Urinary bladder (tissue), 4 donors: Measurements from ENCODE around the gene KIF1B. TPM values are rescaled to one million over a fixed set of nuclear protein-coding genes. Genes with fewer than 3 reads are reported as not detected.
A peak's percentile ranks its signal among the peaks of the same experiment; 100 is the strongest.
"Not testable (repeated sequence)": the region's sequence is repeated elsewhere in the genome, so short reads cannot be mapped to it uniquely, and the experiment has no call there.

Source experiments
- DNase-seq: peaks from one replicate; pipeline ENCODE4 v3.0.0-alpha.2; 2015; ENCODE audit errors: extremely low spot score
- H3K27ac ChIP-seq: one replicate; pipeline ENCODE4 v1.5.1; 2013; ENCODE audit warnings: low read depth, mild to moderate bottlenecking, moderate library complexity
- H3K36me3 ChIP-seq: one replicate; pipeline ENCODE4 v1.6.1; 2013; ENCODE audit warnings: mild to moderate bottlenecking, moderate library complexity; ENCODE audit not compliant: insufficient read depth
- H3K4me1 ChIP-seq: one replicate; pipeline ENCODE4 v1.6.1; 2013; ENCODE audit warnings: mild to moderate bottlenecking, moderate library complexity; ENCODE audit not compliant: insufficient read depth
- H3K4me3 ChIP-seq: one replicate; pipeline ENCODE4 v1.5.1; 2013; ENCODE audit warnings: low read depth, low read length
- WGBS: extraction: QIAGEN DNeasy Blood & Tissue Kit; methylation state at CpG from one replicate; pipeline ENCODE4 v1.1.7; 2013; 5-methylcytosine and 5-hydroxymethylcytosine counted together
- polyA plus RNA-seq: library from polyadenylated mRNA; stranded (reverse); fragments of 200-250 nt; gene quantifications from one replicate; pipeline ENCODE4 v1.2.3, GENCODE V29; 2013
- total RNA-seq: library from RNA; depleted of rRNA; stranded (reverse); fragments of >200 nt; gene quantifications from one replicate; pipeline ENCODE4 v1.2.3, GENCODE V29; 2014
- donor health status: healthy with polysubstance abuse.
- donor health status: healthy.

The KIF1B gene
- total and polyA plus RNA-seq, 2 donors, result 17.2 to 96.0 TPM

DNA sequence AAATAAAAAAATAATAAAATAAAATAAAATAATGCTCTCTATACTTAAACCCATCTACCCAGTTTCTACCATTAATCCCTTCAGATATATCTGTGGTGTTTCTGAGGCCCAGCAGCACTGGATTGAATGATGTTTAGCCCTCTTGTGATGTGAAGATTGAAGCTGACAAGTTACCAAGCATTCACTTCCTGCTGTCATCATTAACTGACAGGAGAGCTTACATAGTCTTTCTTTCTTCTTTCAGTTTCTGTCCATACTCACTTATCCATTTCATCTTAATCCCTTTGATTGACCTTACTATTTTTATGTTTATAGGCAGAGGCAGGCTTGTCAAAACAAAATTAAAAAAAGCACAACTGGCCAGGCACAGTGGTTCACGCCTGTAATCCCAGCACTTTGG is 149.7 kb downstream of the KIF1B start:
- 88% methylated on average over 1 of the region's 1 CpG for WGBS
- Histone ChIP-seq H3K4me1 (no peaks in the 10 kb centered on the region), H3K4me3 (no peak overlapping the region), H3K27ac (no peak overlapping the region), H3K36me3 (peaks cover 4% of the 10 kb centered on the region)
- DNase-seq, result no peak

DNA sequence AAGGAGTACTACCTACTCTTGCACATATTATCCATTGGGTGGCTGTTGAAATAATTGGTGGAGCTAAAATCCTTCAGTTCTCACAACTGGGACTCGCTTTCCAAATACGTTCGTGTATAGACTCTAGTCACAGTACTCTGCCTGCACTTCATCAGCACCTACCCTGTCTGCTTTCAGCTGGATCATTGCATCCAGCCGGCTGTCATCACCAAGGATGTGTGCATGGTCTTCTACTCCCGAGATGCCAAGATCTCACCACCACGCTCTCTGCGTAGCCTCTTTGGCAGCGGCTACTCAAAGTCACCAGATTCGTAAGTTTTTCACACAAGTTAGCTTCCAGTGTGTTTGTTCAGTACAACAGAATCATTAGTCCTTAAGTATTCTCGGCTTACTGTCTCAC is 151.1 kb downstream of the KIF1B start:
- WGBS, result 90% methylated on average over 10 of the region's 10 CpGs
- peaks cover 4% of the 10 kb centered on the region for H3K36me3 ChIP-seq

DNA sequence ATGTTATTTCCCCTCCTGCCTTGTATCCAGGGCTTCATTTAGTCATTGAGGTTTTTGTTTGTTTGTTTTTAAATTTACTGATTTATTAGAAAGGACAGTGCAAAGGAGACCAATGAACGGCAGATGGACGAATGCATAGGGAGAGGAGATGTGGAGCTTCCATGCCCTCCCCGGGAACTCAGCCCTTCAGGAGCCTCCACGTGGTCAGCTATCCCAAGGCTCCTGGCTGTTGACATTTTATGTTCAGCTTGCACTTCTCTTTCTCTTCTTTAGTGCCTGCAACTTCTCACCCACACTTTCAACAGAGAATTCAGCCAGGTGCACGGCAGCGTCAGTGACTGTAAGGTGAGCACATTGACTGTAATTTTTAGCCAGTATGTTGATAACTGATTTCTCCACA is 157.8 kb downstream of the KIF1B start:
- WGBS, result 84% methylated on average over 6 of the region's 6 CpGs
- Histone ChIP-seq H3K36me3 (peaks cover 3% of the 10 kb centered on the region), H3K4me1 (no peaks in the 10 kb centered on the region), H3K4me3 (no peak overlapping the region), H3K27ac (no peak overlapping the region)
- DNase-seq, result no peak

More for the DNA sequence above, 151.1 kb downstream of the KIF1B start:
- H3K4me3 ChIP-seq, result no peak overlapping the region
- H3K4me1 ChIP-seq, result no peaks in the 10 kb centered on the region
- no peak overlapping the region for H3K27ac ChIP-seq
- no peak for DNase-seq

DNA sequence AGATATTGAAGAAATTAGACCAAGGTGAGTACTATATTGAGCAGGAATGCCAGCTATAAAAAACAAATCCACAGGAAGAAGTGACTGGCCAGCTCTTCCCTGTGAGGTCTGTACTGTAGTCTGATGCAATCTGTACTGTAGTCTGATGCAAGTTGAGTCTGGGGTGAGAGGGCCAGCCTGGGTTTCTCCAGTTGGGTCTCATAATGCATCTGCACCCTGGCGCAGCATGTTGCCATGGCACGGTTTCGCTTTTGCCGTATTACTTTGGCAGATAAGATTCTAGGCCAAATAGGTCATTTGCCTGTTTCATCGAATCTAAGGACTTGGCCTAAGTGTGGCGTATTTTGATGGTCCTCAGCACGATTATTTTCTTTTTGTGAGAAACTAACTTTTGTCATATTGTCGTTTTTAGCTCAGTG is 164.1 kb downstream of the KIF1B start:
- DNase-seq, result no peak
- H3K4me3 ChIP-seq, result no peak overlapping the region
- H3K27ac ChIP-seq, result no peak overlapping the region
- no peaks in the 10 kb centered on the region for H3K4me1 ChIP-seq
- peaks cover 1% of the 10 kb centered on the region for H3K36me3 ChIP-seq
- 93% methylated on average over 8 of the region's 8 CpGs for WGBS

DNA sequence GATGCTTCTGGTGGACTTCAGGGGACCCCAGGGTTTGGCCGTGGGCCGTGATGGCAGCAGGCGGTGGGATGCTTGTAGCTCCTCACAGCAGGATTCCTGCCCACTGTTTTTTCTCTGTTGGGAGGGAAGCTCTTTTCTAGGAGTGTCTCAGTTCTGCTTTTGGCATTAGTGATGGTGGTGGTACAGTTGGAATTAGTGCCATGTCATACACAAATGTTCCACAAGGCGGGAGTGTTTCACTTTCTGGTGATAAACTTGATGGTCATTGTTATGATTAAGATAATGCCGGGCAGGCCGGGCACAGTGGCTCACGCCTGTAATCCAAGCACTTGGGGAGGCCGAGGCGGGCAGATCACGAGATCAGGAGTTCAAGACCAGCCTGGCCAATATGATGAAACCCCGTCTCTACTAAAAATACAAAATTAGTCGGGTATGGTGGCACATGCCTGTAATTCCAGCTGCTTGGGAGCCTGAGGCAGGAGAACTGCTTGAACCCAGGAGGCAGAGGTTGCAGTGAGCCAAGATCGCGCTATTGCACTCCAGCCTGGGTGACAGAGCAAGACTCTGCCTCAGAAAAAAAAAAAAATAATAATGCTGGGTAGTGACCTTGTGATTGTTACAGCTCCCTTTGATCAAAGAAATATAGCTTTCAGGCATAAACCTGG is 167.1 kb downstream of the KIF1B start:
- H3K4me1 ChIP-seq, DNase-seq, H3K36me3 ChIP-seq, H3K27ac ChIP-seq, H3K4me3 ChIP-seq: not testable (repeated sequence)
- WGBS, result 27% methylated on average over 14 of the region's 14 CpGs

DNA sequence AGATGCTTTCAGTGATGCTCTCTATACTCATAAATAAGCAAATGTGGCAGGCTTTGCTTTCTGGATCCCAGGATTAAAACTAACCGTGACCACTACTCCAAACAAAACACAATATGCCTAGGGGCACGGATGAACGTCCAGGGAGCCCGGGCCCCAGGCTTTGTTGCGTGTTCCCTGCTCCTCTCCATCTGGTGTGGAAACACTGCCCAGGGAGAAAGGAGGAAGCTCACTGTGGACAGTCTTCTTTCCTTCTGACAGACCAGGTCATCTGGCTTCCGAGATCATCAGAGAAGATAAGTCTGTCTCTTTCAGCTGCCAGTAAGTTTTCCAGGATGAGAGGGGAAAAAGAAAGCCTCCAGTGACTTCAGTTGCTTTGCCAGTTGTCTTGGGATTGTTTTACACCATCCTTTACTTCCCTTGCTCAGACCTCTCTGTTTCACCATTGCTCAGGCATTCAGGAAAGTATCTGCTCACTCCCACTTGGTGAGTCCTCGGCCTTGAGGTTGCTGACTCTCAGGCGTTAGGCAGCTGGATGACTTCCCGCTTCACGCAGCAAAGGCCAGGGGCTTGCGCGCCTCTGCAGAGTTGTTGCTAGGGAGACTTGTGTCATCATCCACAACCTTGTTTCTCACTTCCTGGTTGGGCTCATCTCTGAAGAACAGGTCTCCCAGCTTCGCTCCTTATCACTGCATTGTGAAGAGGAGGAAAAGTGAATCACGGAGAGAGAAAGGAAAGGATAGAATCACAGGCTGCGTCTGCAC is 167.9 kb downstream of the KIF1B start:
- H3K27ac ChIP-seq, result no peak overlapping the region
- DNase-seq, result no peak

DNA sequence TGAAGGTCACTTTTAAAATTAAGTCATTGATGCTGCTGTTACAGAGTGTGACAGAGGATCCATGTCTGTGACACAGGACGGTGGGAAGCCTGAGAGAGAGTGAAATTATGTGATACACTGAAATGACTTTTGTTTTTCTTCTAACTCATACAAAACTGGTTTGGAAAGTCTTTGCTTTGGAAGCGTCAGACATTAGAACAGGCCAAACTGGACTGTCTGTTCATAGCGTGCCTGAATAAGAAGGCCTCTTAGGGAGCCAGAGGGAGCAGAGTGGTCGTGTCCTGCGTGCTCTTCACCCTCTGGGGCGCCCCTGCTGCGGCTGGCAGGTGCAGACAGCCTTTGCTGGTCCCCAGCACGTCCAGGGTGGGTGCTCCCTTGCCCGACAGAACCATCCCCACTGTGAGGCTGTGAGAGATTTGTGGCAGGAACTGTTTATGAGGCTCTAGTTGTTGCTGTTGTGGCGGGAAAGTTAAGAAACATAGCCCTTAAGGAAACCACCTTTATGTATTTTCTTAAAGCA is 168.8 kb downstream of the KIF1B start:
- Histone ChIP-seq H3K36me3 (no peaks in the 10 kb centered on the region), H3K4me3 (no peak overlapping the region), H3K4me1 (no peaks in the 10 kb centered on the region), H3K27ac (no peak overlapping the region)
- DNase-seq, result no peak
- 88% methylated on average over 10 of the region's 10 CpGs for WGBS

More for the DNA sequence above, 167.9 kb downstream of the KIF1B start:
- no peaks in the 10 kb centered on the region for H3K4me1 ChIP-seq
- H3K4me3 ChIP-seq, result no peak overlapping the region
- 79% methylated on average over 15 of the region's 15 CpGs for WGBS
- no peaks in the 10 kb centered on the region for H3K36me3 ChIP-seq

DNA sequence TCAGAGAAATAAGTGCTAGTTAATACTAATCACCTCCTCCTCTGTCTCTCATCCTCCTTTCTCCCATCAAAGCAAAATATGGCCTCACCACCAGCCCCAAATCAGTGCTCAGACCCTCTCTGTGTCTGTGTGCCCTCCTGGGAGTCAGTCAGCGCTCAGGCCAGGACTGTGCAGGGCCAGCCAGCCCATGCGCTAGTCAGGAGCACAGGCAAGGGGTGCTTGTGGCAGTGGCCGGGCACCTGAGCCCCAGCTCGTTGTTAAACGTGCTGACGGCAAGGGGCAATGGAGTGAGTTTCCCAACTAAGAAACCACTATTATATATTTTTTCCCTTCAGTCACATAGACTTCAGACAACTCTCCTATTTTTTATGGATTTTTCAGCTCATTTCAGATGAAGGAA is 169.3 kb downstream of the KIF1B start:
- Histone ChIP-seq H3K27ac (no peak overlapping the region), H3K36me3 (no peaks in the 10 kb centered on the region), H3K4me1 (no peaks in the 10 kb centered on the region), H3K4me3 (no peak overlapping the region)
- WGBS, result 97% methylated on average over 6 of the region's 6 CpGs
- DNase-seq, result no peak

DNA sequence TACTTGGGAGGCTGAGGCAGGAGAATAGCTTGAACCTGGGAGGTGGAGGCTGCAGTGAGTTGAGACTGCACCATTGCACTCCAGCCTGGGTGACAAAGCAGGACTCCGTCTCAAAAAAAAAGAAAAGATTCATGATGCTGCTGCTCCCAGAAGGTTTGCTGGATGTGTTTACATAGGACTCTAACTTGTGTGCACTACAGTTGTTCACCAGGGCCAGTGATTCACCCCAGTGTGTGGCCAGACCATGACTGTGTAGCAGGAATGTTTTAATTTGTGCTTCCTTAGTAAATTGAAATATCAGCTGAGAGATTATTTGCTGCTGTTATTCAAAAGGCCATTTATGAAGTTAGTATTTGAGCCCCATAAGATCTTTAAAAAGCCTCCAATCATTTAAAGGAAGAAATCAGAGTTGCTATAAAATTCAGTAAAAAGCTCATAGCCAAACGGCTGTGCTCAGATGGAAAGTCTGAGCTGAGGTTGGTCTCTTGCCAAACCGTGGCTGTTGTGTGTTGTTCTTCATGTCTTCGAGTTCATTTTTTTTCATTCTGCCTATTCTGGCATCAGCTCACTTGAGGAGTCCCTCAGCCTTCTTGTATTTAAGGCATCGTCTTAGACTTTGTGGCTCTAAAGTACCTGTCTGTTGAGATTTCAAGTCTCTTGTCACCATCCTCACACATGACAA is 170.4 kb downstream of the KIF1B start:
- no peak for DNase-seq

DNA sequence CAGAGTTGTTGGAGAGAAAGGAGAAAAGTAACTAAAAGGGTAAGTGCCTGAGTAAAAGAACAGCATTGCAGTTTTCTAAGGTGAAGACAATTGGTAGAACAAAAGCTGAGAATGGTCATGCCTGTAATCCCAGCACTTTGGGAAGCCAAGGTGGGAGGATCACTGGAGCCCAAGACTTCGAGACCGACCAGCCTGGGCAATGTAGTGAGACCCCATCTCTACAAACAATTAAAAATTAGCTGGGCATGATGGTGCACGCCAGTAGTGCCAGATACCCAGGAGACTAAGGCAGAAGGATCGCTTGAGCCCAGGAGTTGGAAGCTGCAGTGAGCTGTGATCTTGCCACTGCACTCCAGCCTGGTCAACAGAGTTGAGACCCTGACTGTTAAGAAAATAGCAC is 173.3 kb downstream of the KIF1B start:
- Histone ChIP-seq H3K36me3 (no peaks in the 10 kb centered on the region), H3K4me3 (no peak overlapping the region), H3K27ac (no peak overlapping the region), H3K4me1 (no peaks in the 10 kb centered on the region)
- 96% methylated on average over 4 of the region's 4 CpGs for WGBS
- DNase-seq, result no peak

More for the DNA sequence above, 170.4 kb downstream of the KIF1B start:
- H3K4me3 ChIP-seq, result no peak overlapping the region
- no peak overlapping the region for H3K27ac ChIP-seq
- no peaks in the 10 kb centered on the region for H3K36me3 ChIP-seq
- H3K4me1 ChIP-seq, result no peaks in the 10 kb centered on the region
- WGBS, result 41% methylated on average over 5 of the region's 5 CpGs

DNA sequence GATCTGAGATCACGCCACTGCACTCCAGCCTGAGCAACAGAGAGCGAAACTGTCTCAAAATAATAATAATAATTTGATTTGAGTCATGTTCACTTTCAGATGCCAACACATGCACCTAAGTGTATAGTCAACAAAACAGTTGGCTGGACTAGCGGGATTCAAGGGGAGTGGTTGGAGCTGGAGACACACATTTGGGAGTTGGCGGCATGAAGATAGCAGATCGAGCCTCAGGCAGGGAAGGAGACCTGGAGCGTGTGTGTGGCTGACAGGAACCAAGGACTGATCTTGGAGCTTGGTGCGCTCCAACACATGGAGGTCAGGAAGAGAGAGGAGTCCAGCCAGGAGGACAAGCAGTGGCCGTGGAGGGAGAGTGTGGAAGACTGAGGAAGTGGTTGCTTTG is 173.8 kb downstream of the KIF1B start:
- DNase-seq, result no peak
- WGBS, result 96% methylated on average over 8 of the region's 8 CpGs
- H3K36me3 ChIP-seq, result no peaks in the 10 kb centered on the region
- H3K4me1 ChIP-seq, result no peaks in the 10 kb centered on the region
- no peak overlapping the region for H3K4me3 ChIP-seq
- H3K27ac ChIP-seq, result no peak overlapping the region

DNA sequence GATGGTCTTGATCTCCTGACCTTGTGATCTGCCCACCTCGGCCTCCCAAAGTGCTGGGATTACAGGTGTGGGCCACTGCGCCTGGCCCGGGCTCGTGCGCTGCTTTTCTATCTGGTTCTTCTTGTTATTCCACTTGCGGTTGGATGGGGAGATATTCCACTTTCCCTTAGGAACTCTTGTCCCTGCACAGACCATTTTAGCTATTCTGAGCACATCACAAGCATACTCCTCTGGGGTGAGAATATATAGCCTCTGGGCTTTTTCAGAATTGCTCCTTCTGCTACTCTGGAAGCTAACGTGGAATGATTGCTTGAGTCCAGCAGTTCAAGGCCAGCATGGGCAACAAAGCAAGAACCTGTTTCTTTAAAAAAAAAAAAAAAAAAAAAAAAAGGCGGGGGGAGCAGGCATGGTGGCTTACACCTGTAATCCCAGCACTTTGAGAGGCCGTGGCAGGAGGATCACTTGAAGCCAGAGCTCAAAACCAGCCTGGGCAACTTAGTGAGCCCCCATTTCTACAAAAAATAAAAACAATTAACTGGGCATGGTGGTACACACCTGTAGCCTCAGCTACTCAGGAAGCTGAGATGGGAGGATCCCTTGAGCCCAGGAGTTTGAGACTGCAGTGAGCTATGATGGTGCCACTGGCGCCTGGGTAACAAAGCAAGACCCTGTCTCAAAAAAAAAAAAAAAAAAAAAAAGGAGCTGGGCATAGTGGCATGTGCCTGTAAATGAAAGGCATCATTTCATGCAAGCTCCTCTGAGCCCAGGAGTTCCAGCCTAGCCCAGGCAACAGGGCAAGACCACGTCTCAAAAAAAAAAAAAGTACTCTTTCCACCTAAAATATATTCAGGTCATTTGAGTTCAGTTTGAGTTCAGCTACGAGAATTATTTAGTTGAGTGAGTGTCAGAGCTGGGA is 176.6 kb downstream of the KIF1B start:
- no peaks in the 10 kb centered on the region for H3K36me3 ChIP-seq
- no peaks in the 10 kb centered on the region for H3K4me1 ChIP-seq
- no peak for DNase-seq
- H3K4me3 ChIP-seq, result no peak overlapping the region
- H3K27ac ChIP-seq, result peak overlapping the region; percentile 28
- WGBS, result 79% methylated on average over 12 of the region's 12 CpGs
